ENCODE measurements around the gene TOX4. TPM values are rescaled to one million over a fixed set of nuclear protein-coding genes. Genes with fewer than 3 reads are reported as not detected.

TOX4 gene
- total and polyA plus RNA-seq, 2 of the 8 experiments (the other 6 are each of a cell fraction or from before 2014, with no cell fraction given) = 51.5 to 58.3 TPM

GRCh38 chr14:21526672-21527317, 49.8 kb downstream of the TOX4 start (continued):
- TF ChIP-seq RXRA (IDR thresholded peaks at IDR 0.05; ENCODE audit: insufficient read depth, low read depth, low read length) (no peak), YY1 (IDR thresholded peaks at IDR 0.05; ENCODE audit: low read depth, low read length) (no peak), SRF (IDR thresholded peaks at IDR 0.05; ENCODE audit: low read depth, low read length) (no peak), NRF1 (IDR thresholded peaks at IDR 0.05; ENCODE audit: low read depth, low read length) (no peak), CTBP2 (IDR thresholded peaks at IDR 0.05; ENCODE audit: borderline replicate concordance, insufficient read depth, insufficient read length, low read length) (no peak), POLR2AphosphoS5 (IDR thresholded peaks at IDR 0.05; ENCODE audit: low read depth, low read length) (peak; percentile 74; the same call in 1 of the 2 replicates), KDM4A (IDR thresholded peaks at IDR 0.05; ENCODE audit: low read depth, low read length, severe bottlenecking) (no peak), EZH2 (IDR thresholded peaks at IDR 0.05; ENCODE audit: low read depth, low read length, severe bottlenecking) (no peak), E2F6 (IDR thresholded peaks at IDR 0.05) (no peak), POU5F1 (IDR thresholded peaks at IDR 0.05; ENCODE audit: low read depth, low read length) (no peak), CHD1 (IDR thresholded peaks at IDR 0.05; ENCODE audit: low read depth, low read length) (no peak), BCL11A (IDR thresholded peaks at IDR 0.05; ENCODE audit: low read depth in 2 of 2, low read length in 2 of 2) (no peak), EGR1 (IDR thresholded peaks at IDR 0.05; ENCODE audit: borderline replicate concordance, low read depth, low read length) (no peak; the same call in 1 of the 2 replicates), POLR2A (IDR thresholded peaks at IDR 0.05; ENCODE audit: control extremely low read depth in 1 of 2, low read depth in 2 of 2, low read length in 2 of 2) (peak; percentile 47 to 65), RNF2 (IDR thresholded peaks at IDR 0.05; ENCODE audit: borderline replicate concordance, low read depth, low read length, missing control alignments, poor library complexity, severe bottlenecking) (no peak), CREB1 (IDR thresholded peaks at IDR 0.05) (no peak), TBP (IDR thresholded peaks at IDR 0.05; ENCODE audit: low read depth, low read length) (peak; percentile 27; the same call in 1 of the 2 replicates), RAD21 (IDR thresholded peaks at IDR 0.05 in 1 of 2, conservative IDR thresholded peaks at IDR 0.05 in 1 of 2; ENCODE audit: low read depth in 2 of 2, low read length in 2 of 2) (peak in 1 of 2 experiments; percentile 7; a peak in 1 of 4 replicates), SUZ12 (IDR thresholded peaks at IDR 0.05; ENCODE audit: low read length) (no peak), HDAC6 (IDR thresholded peaks at IDR 0.05; ENCODE audit: low read depth, low read length) (no peak)
